OCI-LY7 (cell line): ENCODE data around the gene ERMAP. TPM values are rescaled to one million over a fixed set of nuclear protein-coding genes. Genes with fewer than 3 reads are reported as not detected.

Experiments
- BruUV-seq: library from RNA; stranded (reverse); fragments of 400-500 nt; replicated peaks from 2 replicates; lab custom pipeline; 2021; lab: Mats Ljungman, UMichigan
- CTCF ChIA-PET: fragments of 300-600 bp; sonication (Branson Sonifier 250); formaldehyde crosslinking; loops from one replicate; lab custom pipeline; 2022; ENCODE audit warnings: antibody characterized with exemption; ENCODE audit not compliant: unreplicated experiment; lab: Charles Lee
- POLR2A ChIA-PET: fragments of 300-600 bp; sonication (Branson Sonifier 250); formaldehyde crosslinking; loops from one replicate; lab custom pipeline; 2022; ENCODE audit warnings: antibody characterized with exemption; lab: Charles Lee
- DNase-seq: peaks from one replicate; pipeline ENCODE4 v3.0.0-alpha.2; 2015; ENCODE audit warnings: low spot score
- H2AFZ ChIP-seq: fragments of 200-600 bp; sonication (generic), shearing (Covaris generic); 2 replicates; pipeline ENCODE4 v1.6.1; 2014; ENCODE audit warnings: mild to moderate bottlenecking, antibody characterized with exemption, low read length, moderate library complexity
- H3K27ac ChIP-seq: fragments of 200-600 bp; sonication (generic); 2 replicates; pipeline ENCODE4 v1.5.1; 2014; ENCODE audit warnings: mixed run types, low read depth, mild to moderate bottlenecking, moderate library complexity, low read length, inconsistent platforms; ENCODE audit not compliant: poor library complexity, severe bottlenecking
- H3K36me3 ChIP-seq: fragments of 200-600 bp; sonication (generic); 2 replicates; pipeline ENCODE4 v1.6.1; 2014; ENCODE audit warnings: mild to moderate bottlenecking, antibody characterized with exemption, low read length, moderate library complexity, mixed read lengths; ENCODE audit not compliant: insufficient read depth
- H3K4me1 ChIP-seq: fragments of 200-600 bp; sonication (generic); 2 replicates; pipeline ENCODE4 v1.5.1; 2014; ENCODE audit warnings: mild to moderate bottlenecking, low read length; ENCODE audit not compliant: insufficient read depth, poor library complexity, severe bottlenecking
- H3K4me2 ChIP-seq: fragments of 200-600 bp; sonication (generic); 2 replicates; pipeline ENCODE4 v1.6.1; 2014; ENCODE audit warnings: mild to moderate bottlenecking, low read length
- H3K4me3 ChIP-seq: fragments of 200-600 bp; sonication (generic); 2 replicates; pipeline ENCODE4 v1.5.1; 2014; ENCODE audit warnings: mild to moderate bottlenecking, low read depth, low read length; ENCODE audit not compliant: poor library complexity, severe bottlenecking
- H3K79me2 ChIP-seq: fragments of 200-600 bp; sonication (generic); 2 replicates; pipeline ENCODE4 v1.6.1; 2016; ENCODE audit warnings: low read depth, mild to moderate bottlenecking, low read length, moderate library complexity, mixed read lengths; ENCODE audit not compliant: insufficient read depth
- H3K9me2 ChIP-seq: fragments of 200-600 bp; sonication (generic); 2 replicates; pipeline ENCODE4 v1.6.1; 2016; ENCODE audit warnings: mild to moderate bottlenecking, low read length, mixed read lengths; ENCODE audit not compliant: insufficient read depth
- H3K9me3 ChIP-seq: fragments of 200-600 bp; sonication (generic); 2 replicates; pipeline ENCODE4 v1.6.1; 2014; ENCODE audit warnings: mild to moderate bottlenecking, mixed run types, low read length, mixed read lengths
- H4K20me1 ChIP-seq: fragments of 200-600 bp; sonication (generic); 2 replicates; pipeline ENCODE4 v1.6.1; 2014; ENCODE audit warnings: mild to moderate bottlenecking, antibody characterized with exemption, low read length, moderate library complexity, mixed read lengths; ENCODE audit not compliant: insufficient read depth
- EZH2phosphoT487 ChIP-seq: fragments of 200-600 bp; sonication (generic); IDR thresholded peaks from 2 replicates; pipeline ENCODE4 v1.6.1; 2018; ENCODE audit warnings: low read depth, borderline replicate concordance, mild to moderate bottlenecking, mixed run types, antibody characterized with exemption, low read length, moderate library complexity, mixed read lengths
- intact Hi-C: fragments of 100-400 bp; cut with micrococcal nuclease; formaldehyde crosslinking; loops from one replicate; pipeline ENCODE4 v1.10.0; 2022; ENCODE audit not compliant: unreplicated experiment
- total RNA-seq, 2 experiments: library from RNA; depleted of rRNA in 1 of 2; stranded (reverse); fragments of >200 nt in 1 of 2; shearing (Covaris generic) in 1 of 2; gene quantifications; 2 replicates each; pipeline ENCODE4 v1.2.3, GENCODE V29; 2014 to 2022
- TF ChIP-seq, protein P1 (sequence below): fragments of 200-600 bp; sonication (generic); conservative IDR thresholded peaks from 2 replicates; pipeline ENCODE4 v1.5.1; 2014; ENCODE audit warnings: mild to moderate bottlenecking, antibody characterized with exemption, low read length, moderate library complexity, mixed read lengths

ERMAP gene
- total RNA-seq, 2 experiments from 2014 or later: 2.7 to 5.1 TPM

- no peak overlapping the region for H2AFZ ChIP-seq
- H3K4me2 ChIP-seq: no peak overlapping the region
These were observed 7.6 kb downstream of the ERMAP start for GRCh38 chr1:42824481-42825035.

GRCh38 chr1:42825036-42825851 lies 8.3 kb downstream of the ERMAP start:
- POLR2A ChIA-PET: interaction anchor here (0.6 kb wide), 1 partner anchor 42 kb away, joined by 4 read pairs; no protein-coding TSS in a partner anchor
- no peak for DNase-seq
- Histone ChIP-seq H3K9me2 (no peaks in the 10 kb centered on the region), H3K4me2 (no peak overlapping the region), H3K9me3 (no peaks in the 10 kb centered on the region), H3K79me2 (no peaks in the 10 kb centered on the region), H3K27ac (no peak overlapping the region), H3K4me3 (no peak overlapping the region), H4K20me1 (no peaks in the 10 kb centered on the region), H3K36me3 (no peaks in the 10 kb centered on the region), H2AFZ (no peak overlapping the region), H3K4me1 (peaks cover 5% of the 10 kb centered on the region)
- CTCF ChIA-PET: no interaction called here
- no TSS peak for BruUV-seq
- intact Hi-C loops: no loop called here
- no peak for TF ChIP-seq EZH2phosphoT487
- TF ChIP-seq, protein P1, sequence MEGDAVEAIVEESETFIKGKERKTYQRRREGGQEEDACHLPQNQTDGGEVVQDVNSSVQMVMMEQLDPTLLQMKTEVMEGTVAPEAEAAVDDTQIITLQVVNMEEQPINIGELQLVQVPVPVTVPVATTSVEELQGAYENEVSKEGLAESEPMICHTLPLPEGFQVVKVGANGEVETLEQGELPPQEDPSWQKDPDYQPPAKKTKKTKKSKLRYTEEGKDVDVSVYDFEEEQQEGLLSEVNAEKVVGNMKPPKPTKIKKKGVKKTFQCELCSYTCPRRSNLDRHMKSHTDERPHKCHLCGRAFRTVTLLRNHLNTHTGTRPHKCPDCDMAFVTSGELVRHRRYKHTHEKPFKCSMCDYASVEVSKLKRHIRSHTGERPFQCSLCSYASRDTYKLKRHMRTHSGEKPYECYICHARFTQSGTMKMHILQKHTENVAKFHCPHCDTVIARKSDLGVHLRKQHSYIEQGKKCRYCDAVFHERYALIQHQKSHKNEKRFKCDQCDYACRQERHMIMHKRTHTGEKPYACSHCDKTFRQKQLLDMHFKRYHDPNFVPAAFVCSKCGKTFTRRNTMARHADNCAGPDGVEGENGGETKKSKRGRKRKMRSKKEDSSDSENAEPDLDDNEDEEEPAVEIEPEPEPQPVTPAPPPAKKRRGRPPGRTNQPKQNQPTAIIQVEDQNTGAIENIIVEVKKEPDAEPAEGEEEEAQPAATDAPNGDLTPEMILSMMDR: no peak

More at GRCh38 chr1:42824481-42825035, 7.6 kb downstream of the ERMAP start:
- Histone ChIP-seq H4K20me1 (no peaks in the 10 kb centered on the region), H3K27ac (no peak overlapping the region), H3K79me2 (no peaks in the 10 kb centered on the region), H3K4me3 (no peak overlapping the region), H3K9me2 (no peaks in the 10 kb centered on the region), H3K4me1 (peaks cover 5% of the 10 kb centered on the region), H3K36me3 (no peaks in the 10 kb centered on the region), H3K9me3 (no peaks in the 10 kb centered on the region)
- CTCF ChIA-PET: no interaction called here
- no peak for TF ChIP-seq EZH2phosphoT487
- TF ChIP-seq, protein P1: no peak
- intact Hi-C loops: no loop called here
- BruUV-seq: no TSS peak
- POLR2A ChIA-PET: no interaction called here
- DNase-seq: no peak

DNA sequence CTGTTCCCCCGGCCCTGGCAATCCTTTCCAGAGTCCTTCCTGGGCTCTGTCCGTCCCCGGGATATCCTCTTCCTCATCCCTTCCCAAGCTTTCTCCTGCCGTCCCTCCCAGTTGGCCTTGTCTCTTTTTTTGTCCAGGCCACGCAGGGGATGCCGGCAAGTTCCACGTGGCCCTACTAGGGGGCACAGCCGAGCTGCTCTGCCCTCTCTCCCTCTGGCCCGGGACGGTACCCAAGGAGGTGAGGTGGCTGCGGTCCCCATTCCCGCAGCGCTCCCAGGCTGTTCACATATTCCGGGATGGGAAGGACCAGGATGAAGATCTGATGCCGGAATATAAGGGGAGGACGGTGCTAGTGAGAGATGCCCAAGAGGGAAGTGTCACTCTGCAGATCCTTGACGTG lies 13.7 kb downstream of the ERMAP start:
- intact Hi-C loops: no loop called here
- POLR2A ChIA-PET: interaction anchor here (1.1 to 2.8 kb wide), 2 partner anchors 10 to 16 kb away, joined by 5 to 8 read pairs; partner anchors contain the start of gene ZNF691
- Histone ChIP-seq H3K27ac (no peak overlapping the region), H2AFZ (no peak overlapping the region), H3K79me2 (no peaks in the 10 kb centered on the region), H3K9me2 (no peaks in the 10 kb centered on the region), H3K4me1 (no peaks in the 10 kb centered on the region), H3K4me3 (no peak overlapping the region), H3K4me2 (no peak overlapping the region), H4K20me1 (no peaks in the 10 kb centered on the region), H3K36me3 (no peaks in the 10 kb centered on the region), H3K9me3 (no peaks in the 10 kb centered on the region)
- no peak for DNase-seq
- CTCF ChIA-PET: no interaction called here
- TF ChIP-seq EZH2phosphoT487: no peak
- TF ChIP-seq, protein P1: no peak
- BruUV-seq: no TSS peak
